ENCODE data around the gene DNAJB11. TPM values are rescaled to one million over a fixed set of nuclear protein-coding genes. Genes with fewer than 3 reads are reported as not detected.
A peak's percentile ranks its signal among the peaks of the same experiment; 100 is the strongest.

DNAJB11 gene
- total RNA-seq, 1 experiment from 2014 or later, result 181 TPM

DNA sequence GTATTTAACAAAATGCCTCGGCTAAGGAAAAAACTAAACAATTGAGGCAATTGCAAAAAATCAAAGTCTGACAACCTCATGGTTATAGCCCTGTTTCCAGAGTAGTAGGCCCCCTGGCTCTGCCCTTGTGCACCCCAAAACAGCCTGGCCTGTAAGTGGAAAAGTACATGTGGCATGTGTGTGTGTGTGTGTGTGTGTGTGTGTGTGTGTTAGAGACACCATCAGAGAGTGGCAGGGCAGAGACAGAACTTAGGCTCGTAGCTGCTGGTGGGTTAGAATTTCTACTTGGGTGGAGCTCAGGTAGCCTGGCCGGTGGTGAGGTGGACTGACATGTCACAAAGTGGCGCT lies 28.2 kb downstream of the DNAJB11 start:
- BruUV-seq (replicated peaks), result no TSS peak
- Mint-ChIP-seq H3K27me3 (ENCODE audit: unreplicated experiment) (no peaks in the 10 kb centered on the region), H3K4me1 (ENCODE audit: low read depth, unreplicated experiment) (peaks cover 62% of the 10 kb centered on the region), H3K4me3 (ENCODE audit: low read depth, unreplicated experiment) (no peak overlapping the region), H3K27ac (ENCODE audit: unreplicated experiment) (peak overlapping the region; percentile 84), H3K9me3 (ENCODE audit: low read depth, unreplicated experiment) (no peaks in the 10 kb centered on the region), H3K36me3 (ENCODE audit: insufficient read depth, unreplicated experiment) (peaks cover 7% of the 10 kb centered on the region)
- no peak for TF ChIP-seq CTCF (IDR thresholded peaks at IDR 0.05; ENCODE audit: unreplicated experiment)
- intact Hi-C loops (cut with micrococcal nuclease; ENCODE audit: unreplicated experiment), result no loop called here
- DNase-seq, result peak; percentile 15
- CTCF ChIA-PET, result interaction anchor here (0.6 to 4.3 kb wide), 5 partner anchors 8 to 147 kb away, joined by 3 to 14 read pairs (median 5); no protein-coding TSS in a partner anchor

DNA sequence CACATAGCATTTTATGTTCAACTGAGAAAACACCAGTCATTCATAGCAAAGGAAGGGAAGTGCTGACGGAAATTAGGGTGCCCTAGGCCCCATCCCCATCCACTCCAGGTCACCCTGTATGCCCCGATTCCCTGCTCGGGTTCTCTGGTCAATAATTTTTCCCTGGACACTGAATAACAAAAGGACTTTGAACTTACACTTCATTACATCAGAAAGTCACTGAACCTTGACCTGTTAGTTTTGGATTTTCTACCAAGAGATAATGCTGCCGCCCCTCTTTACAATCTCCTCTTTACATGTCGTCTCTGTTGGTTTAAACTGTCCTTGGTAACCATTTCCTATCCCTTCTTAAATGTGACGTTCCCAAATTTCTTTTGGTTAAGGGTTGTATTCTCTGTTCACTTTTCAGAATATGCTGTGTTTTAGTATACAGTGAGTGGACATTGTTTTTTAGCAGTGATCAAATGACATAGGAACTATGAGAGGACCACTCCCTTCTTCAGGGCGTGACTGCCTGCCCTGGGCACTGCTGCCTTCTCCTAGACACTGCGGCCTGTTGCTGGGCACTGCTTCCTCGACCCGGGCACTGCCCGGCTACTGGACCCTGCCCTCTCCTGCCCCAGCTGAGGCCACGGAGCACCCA lies 28.7 kb downstream of the DNAJB11 start:
- peaks cover 7% of the 10 kb centered on the region for H3K36me3 Mint-ChIP-seq (ENCODE audit: insufficient read depth, unreplicated experiment)
- no peaks in the 10 kb centered on the region for H3K27me3 Mint-ChIP-seq (ENCODE audit: unreplicated experiment)
- no peak overlapping the region for H3K4me3 Mint-ChIP-seq (ENCODE audit: low read depth, unreplicated experiment)
- H3K9me3 Mint-ChIP-seq (ENCODE audit: low read depth, unreplicated experiment), result no peaks in the 10 kb centered on the region
- intact Hi-C loops (cut with micrococcal nuclease; ENCODE audit: unreplicated experiment), result no loop called here
- CTCF ChIA-PET, result interaction anchor here (0.8 to 4.3 kb wide), 5 partner anchors 9 to 29 kb away, joined by 3 to 14 read pairs (median 5); partner anchors contain the start of gene DNAJB11
- H3K27ac Mint-ChIP-seq (ENCODE audit: unreplicated experiment), result peak overlapping the region; percentile 84
- TF ChIP-seq CTCF (IDR thresholded peaks at IDR 0.05; ENCODE audit: unreplicated experiment), result no peak
- no TSS peak for BruUV-seq (replicated peaks)
- peaks cover 58% of the 10 kb centered on the region for H3K4me1 Mint-ChIP-seq (ENCODE audit: low read depth, unreplicated experiment)
- DNase-seq, result peak; percentile 35

GRCh38 chr3:186599785-186600166 lies 29.3 kb downstream of the DNAJB11 start:
- Mint-ChIP-seq H3K4me1 (ENCODE audit: low read depth, unreplicated experiment) (peaks cover 58% of the 10 kb centered on the region), H3K36me3 (ENCODE audit: insufficient read depth, unreplicated experiment) (peaks cover 7% of the 10 kb centered on the region), H3K4me3 (ENCODE audit: low read depth, unreplicated experiment) (no peak overlapping the region), H3K27ac (ENCODE audit: unreplicated experiment) (peak overlapping the region; percentile 84), H3K27me3 (ENCODE audit: unreplicated experiment) (no peaks in the 10 kb centered on the region), H3K9me3 (ENCODE audit: low read depth, unreplicated experiment) (no peaks in the 10 kb centered on the region)
- TF ChIP-seq CTCF (IDR thresholded peaks at IDR 0.05; ENCODE audit: unreplicated experiment), result no peak
- intact Hi-C loops (cut with micrococcal nuclease; ENCODE audit: unreplicated experiment), result no loop called here
- no TSS peak for BruUV-seq (replicated peaks)
- CTCF ChIA-PET, result interaction anchor here (1.1 to 4.3 kb wide), 3 partner anchors 9 to 29 kb away, joined by 3 to 14 read pairs (median 8); partner anchors contain the start of gene DNAJB11
- DNase-seq, result no peak

DNA sequence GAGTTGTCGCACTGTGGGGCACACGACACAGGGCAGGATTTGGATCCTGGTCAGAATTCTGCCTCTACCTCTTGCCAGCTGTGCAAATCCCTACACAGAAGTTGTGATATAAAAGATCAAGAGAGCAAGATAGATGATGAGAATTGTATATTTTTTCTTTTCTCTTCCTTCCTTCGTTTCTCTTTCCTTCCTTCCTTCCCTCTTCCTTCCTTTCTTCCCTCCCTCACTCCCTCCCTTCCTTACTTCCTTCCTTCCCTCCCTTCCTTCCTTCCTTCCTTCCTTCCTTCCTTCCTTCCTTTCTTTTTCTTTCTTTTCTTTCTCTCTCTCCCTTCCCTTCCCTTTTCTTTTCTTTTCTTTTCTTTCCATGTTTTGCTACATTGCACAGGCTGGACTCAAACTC lies 30.4 kb downstream of the DNAJB11 start:
- BruUV-seq (replicated peaks), result no TSS peak

More for the DNA sequence above, 30.4 kb downstream of the DNAJB11 start:
- H3K27ac Mint-ChIP-seq (ENCODE audit: unreplicated experiment), result no peak overlapping the region
- no peak for TF ChIP-seq CTCF (IDR thresholded peaks at IDR 0.05; ENCODE audit: unreplicated experiment)
- no peaks in the 10 kb centered on the region for H3K9me3 Mint-ChIP-seq (ENCODE audit: low read depth, unreplicated experiment)
- peaks cover 7% of the 10 kb centered on the region for H3K36me3 Mint-ChIP-seq (ENCODE audit: insufficient read depth, unreplicated experiment)
- intact Hi-C loops (cut with micrococcal nuclease; ENCODE audit: unreplicated experiment), result no loop called here
- H3K27me3 Mint-ChIP-seq (ENCODE audit: unreplicated experiment), result no peaks in the 10 kb centered on the region
- CTCF ChIA-PET, result interaction anchor here (4.3 kb wide), 1 partner anchor 10 kb away, joined by 14 read pairs; no protein-coding TSS in a partner anchor
- H3K4me3 Mint-ChIP-seq (ENCODE audit: low read depth, unreplicated experiment), result no peak overlapping the region
- no peak for DNase-seq
- H3K4me1 Mint-ChIP-seq (ENCODE audit: low read depth, unreplicated experiment), result peaks cover 67% of the 10 kb centered on the region

Data from Calu3 (cell line).